RWPE2 (cell line): ENCODE measurements around the gene CADM2.

Source experiments
- ATAC-seq: fragments of 200-7000 bp; cut with Tn5 transposase; 3 replicates; pipeline ENCODE4 v1.9.1; 2021; ENCODE audit warnings: low read depth
- DNase-seq: peaks from one replicate; pipeline ENCODE4 v3.0.0-alpha.2; 2020; ENCODE audit warnings: low spot score
- H3K27ac ChIP-seq: fragments of 450-650 bp; 2 replicates; pipeline ENCODE4 v1.5.1; 2017; ENCODE audit warnings: mild to moderate bottlenecking; ENCODE audit not compliant: poor library complexity, severe bottlenecking
- H3K27me3 ChIP-seq: fragments of 250-450 bp; sonication (Bioruptor Pico); 2 replicates; pipeline ENCODE4 v1.5.1; 2021; ENCODE audit warnings: mild to moderate bottlenecking, moderate library complexity; ENCODE audit not compliant: insufficient read depth, poor library complexity, severe bottlenecking
- H3K36me3 ChIP-seq: fragments of 250-450 bp; sonication (Bioruptor Pico); 2 replicates; pipeline ENCODE4 v1.5.1; 2020; ENCODE audit warnings: low read depth, mild to moderate bottlenecking, moderate library complexity
- H3K4me1 ChIP-seq: fragments of 250-450 bp; sonication (Bioruptor Pico); 2 replicates; pipeline ENCODE4 v1.5.1; 2021; ENCODE audit warnings: mild to moderate bottlenecking, moderate library complexity; ENCODE audit not compliant: insufficient read depth, poor library complexity, severe bottlenecking
- H3K4me3 ChIP-seq: fragments of 250-450 bp; sonication (Bioruptor Pico); 2 replicates; pipeline ENCODE4 v1.5.1; 2021; ENCODE audit warnings: mild to moderate bottlenecking, moderate library complexity; ENCODE audit not compliant: severe bottlenecking
- H3K9me3 ChIP-seq: fragments of 250-450 bp; sonication (Bioruptor Pico); 2 replicates; pipeline ENCODE4 v1.5.1; 2021; ENCODE audit warnings: mild to moderate bottlenecking, moderate library complexity; ENCODE audit not compliant: severe bottlenecking
- TF ChIP-seq, protein P1 (sequence below): fragments of 450-650 bp; IDR thresholded peaks from one replicate; pipeline ENCODE4 v1.5.1; 2017; ENCODE audit warnings: mild to moderate bottlenecking, moderate library complexity; ENCODE audit not compliant: poor library complexity, severe bottlenecking

CADM2 gene

DNA sequence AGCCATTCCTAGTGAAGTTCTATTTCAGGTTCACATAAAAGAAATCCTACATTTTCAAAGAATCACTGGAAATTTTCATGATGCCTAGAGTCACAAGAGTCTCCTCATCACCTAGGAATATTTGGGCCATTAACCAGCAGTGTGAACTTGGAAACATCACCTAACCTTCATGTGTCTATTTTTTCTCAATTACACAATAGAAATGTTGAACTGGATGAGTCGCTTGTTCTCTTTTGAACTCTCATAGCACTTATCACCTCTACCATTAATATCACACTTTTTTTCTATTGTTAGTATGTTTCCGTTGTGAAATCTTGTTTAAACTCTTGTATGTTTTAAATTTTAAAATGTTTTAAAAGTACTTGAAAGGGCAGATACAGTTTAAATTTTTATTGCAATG is 371.3 kb downstream of the CADM2 start:
- TF ChIP-seq, protein P1, sequence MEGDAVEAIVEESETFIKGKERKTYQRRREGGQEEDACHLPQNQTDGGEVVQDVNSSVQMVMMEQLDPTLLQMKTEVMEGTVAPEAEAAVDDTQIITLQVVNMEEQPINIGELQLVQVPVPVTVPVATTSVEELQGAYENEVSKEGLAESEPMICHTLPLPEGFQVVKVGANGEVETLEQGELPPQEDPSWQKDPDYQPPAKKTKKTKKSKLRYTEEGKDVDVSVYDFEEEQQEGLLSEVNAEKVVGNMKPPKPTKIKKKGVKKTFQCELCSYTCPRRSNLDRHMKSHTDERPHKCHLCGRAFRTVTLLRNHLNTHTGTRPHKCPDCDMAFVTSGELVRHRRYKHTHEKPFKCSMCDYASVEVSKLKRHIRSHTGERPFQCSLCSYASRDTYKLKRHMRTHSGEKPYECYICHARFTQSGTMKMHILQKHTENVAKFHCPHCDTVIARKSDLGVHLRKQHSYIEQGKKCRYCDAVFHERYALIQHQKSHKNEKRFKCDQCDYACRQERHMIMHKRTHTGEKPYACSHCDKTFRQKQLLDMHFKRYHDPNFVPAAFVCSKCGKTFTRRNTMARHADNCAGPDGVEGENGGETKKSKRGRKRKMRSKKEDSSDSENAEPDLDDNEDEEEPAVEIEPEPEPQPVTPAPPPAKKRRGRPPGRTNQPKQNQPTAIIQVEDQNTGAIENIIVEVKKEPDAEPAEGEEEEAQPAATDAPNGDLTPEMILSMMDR = no peak
- DNase-seq (no peak), ATAC-seq (no peak)
- H3K4me3 ChIP-seq = no peak overlapping the region
- no peak overlapping the region for H3K27ac ChIP-seq
- no peaks in the 10 kb centered on the region for H3K27me3 ChIP-seq
- H3K9me3 ChIP-seq = no peaks in the 10 kb centered on the region
- no peaks in the 10 kb centered on the region for H3K4me1 ChIP-seq
- H3K36me3 ChIP-seq = no peaks in the 10 kb centered on the region

DNA sequence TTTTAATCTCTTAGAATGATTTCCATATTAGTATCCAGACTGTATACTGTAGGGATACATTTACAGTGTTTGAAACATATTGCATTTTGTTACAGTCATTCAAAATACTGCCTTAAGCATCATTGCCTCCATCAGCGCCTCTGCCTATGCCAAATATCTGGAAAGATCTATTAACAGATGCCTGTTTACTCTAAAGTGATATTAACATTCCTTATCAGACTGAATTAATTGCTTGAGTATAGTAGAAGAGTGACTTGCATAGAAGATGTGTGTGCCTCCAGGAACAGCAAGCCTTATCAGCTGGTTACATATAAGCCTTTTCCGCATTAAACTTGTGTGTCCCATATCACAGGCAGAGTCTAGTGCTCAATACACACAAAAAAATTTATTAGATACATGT is 379.1 kb downstream of the CADM2 start:
- Histone ChIP-seq H3K4me3 (no peak overlapping the region), H3K36me3 (no peaks in the 10 kb centered on the region), H3K9me3 (no peaks in the 10 kb centered on the region), H3K27me3 (no peaks in the 10 kb centered on the region), H3K4me1 (no peaks in the 10 kb centered on the region), H3K27ac (no peak overlapping the region)
- TF ChIP-seq, protein P1 = no peak
- DNase-seq = no peak
- ATAC-seq = no peak

DNA sequence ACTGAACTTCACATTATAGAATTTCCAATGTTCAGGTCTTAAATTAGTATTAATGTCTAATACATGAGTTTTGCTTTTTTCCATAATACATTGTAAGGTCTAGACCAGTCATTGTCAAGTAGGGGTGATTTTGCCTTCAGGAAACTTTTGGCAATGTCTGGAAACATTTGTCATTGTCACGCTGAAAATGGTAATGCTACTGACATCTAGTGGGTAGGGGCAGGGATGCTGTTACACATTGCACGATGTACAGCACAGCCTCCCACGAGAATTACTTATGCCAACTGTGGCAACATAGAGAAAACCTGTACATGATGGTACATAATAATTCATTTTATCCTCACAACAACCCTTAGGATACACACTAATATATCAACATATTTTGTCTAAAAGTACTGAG is 384.1 kb downstream of the CADM2 start:
- TF ChIP-seq, protein P1 = peak; percentile 42
- no peaks in the 10 kb centered on the region for H3K36me3 ChIP-seq
- H3K4me3 ChIP-seq = no peak overlapping the region
- no peaks in the 10 kb centered on the region for H3K9me3 ChIP-seq
- no peaks in the 10 kb centered on the region for H3K4me1 ChIP-seq
- ATAC-seq = peak; percentile 63; the same call in 2 of the 3 replicates
- no peak overlapping the region for H3K27ac ChIP-seq
- no peak for DNase-seq
- no peaks in the 10 kb centered on the region for H3K27me3 ChIP-seq

DNA sequence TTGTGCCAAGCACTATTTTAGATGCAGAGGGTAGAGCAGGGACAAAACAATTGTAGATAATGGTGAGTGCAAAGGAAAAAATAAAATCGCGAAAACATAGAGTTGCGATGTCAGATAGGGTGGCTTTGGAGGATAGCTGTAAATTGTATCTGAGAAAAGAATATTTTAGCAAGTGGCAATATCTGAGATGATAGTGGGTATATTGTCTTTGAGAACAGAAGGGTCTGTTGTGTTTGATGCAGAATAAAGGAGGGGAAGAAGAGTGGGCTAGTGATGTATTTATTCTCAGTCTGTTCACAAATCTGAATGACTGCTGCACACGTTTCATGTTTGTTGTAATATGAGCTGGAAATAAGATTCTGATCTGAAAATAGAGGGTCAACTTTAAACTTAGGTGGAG is 396.8 kb downstream of the CADM2 start:
- no peak overlapping the region for H3K27ac ChIP-seq
- TF ChIP-seq, protein P1 = no peak
- no peaks in the 10 kb centered on the region for H3K36me3 ChIP-seq
- H3K4me1 ChIP-seq = no peaks in the 10 kb centered on the region
- H3K27me3 ChIP-seq = no peaks in the 10 kb centered on the region
- ATAC-seq = no peak
- no peak overlapping the region for H3K4me3 ChIP-seq
- no peaks in the 10 kb centered on the region for H3K9me3 ChIP-seq
- no peak for DNase-seq

DNA sequence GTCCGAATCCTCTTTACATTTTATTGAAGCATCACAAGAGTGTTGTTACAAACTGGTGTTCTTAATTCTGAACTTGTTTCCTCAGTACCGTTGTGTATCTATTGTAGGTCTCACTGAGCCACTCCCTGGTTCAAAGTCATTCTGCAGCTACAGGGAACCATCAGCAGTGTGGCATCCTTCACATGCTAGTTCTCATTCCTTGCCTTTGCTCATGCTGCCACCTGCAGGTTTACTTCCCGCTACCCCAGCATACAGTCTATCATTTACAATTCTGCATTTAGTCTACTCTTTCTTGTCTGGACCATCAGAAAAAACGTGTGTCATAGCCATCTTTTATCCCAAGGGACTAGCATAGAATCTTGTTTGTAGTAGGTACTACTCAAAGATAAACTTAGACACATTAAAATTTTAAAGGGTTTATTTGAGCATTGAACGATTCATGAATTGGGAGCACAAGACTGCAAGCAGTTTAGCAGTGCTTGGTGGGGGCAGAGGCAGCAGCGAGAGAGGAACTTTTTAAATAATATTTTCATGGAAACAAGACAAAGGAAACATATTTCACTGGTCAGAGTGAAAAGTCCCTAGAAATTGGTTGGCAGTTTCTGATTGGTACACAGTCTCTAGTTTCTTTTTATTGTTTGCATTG is 402.1 kb downstream of the CADM2 start:
- Histone ChIP-seq H3K4me3 (no peak overlapping the region), H3K27me3 (no peaks in the 10 kb centered on the region), H3K4me1 (no peaks in the 10 kb centered on the region), H3K27ac (no peak overlapping the region), H3K36me3 (no peaks in the 10 kb centered on the region), H3K9me3 (no peaks in the 10 kb centered on the region)
- no peak for DNase-seq
- TF ChIP-seq, protein P1 = peak; percentile 81
- peak; percentile 96 for ATAC-seq
